NCI-H82 (cell line): Measurements from ENCODE around the gene ZC3H18.

Experiments
- DNase-seq: peaks from one replicate; lab custom pipeline; 2025; lab: John Stamatoyannopoulos, UW

The ZC3H18 gene

GRCh38 chr16:88532434-88533241 is 37.6 kb upstream of the ZC3H18 start:
- no peak for DNase-seq

- DNase-seq, result no peak
These were observed 36.8 kb upstream of the ZC3H18 start for GRCh38 chr16:88533381-88533917.

GRCh38 chr16:88533932-88534637 is 36.1 kb upstream of the ZC3H18 start:
- no peak for DNase-seq

- DNase-seq, result no peak
These were observed 35.5 kb upstream of the ZC3H18 start for GRCh38 chr16:88534638-88535190.

- DNase-seq, result no peak
These were observed 34.9 kb upstream of the ZC3H18 start for GRCh38 chr16:88535191-88535856.

- DNase-seq, result no peak
These were observed 34.4 kb upstream of the ZC3H18 start for GRCh38 chr16:88535857-88536222.

GRCh38 chr16:88536510-88536909 is 33.7 kb upstream of the ZC3H18 start:
- no peak for DNase-seq

- no peak for DNase-seq
These were observed 33.0 kb upstream of the ZC3H18 start for GRCh38 chr16:88536971-88537751.

GRCh38 chr16:88537859-88538258 is 32.3 kb upstream of the ZC3H18 start:
- no peak for DNase-seq

- DNase-seq, result no peak
These were observed 31.7 kb upstream of the ZC3H18 start for GRCh38 chr16:88538366-88539060.

GRCh38 chr16:88539261-88539651 is 30.9 kb upstream of the ZC3H18 start:
- no peak for DNase-seq

- DNase-seq, result no peak
These were observed 30.4 kb upstream of the ZC3H18 start for GRCh38 chr16:88539652-88540345.

GRCh38 chr16:88540346-88540977 is 29.7 kb upstream of the ZC3H18 start:
- DNase-seq, result no peak

- no peak for DNase-seq
These were observed 28.2 kb upstream of the ZC3H18 start for GRCh38 chr16:88541831-88542616.

- DNase-seq, result no peak
These were observed 26.9 kb upstream of the ZC3H18 start for GRCh38 chr16:88543230-88543813.

- DNase-seq, result no peak
These were observed 24.4 kb upstream of the ZC3H18 start for GRCh38 chr16:88545781-88546180.

GRCh38 chr16:88548131-88548874 is 21.9 kb upstream of the ZC3H18 start:
- no peak for DNase-seq

- DNase-seq, result no peak
These were observed 21.2 kb upstream of the ZC3H18 start for GRCh38 chr16:88548985-88549384.
